ENCODE results near the gene GNB3. TPM values are rescaled to one million over a fixed set of nuclear protein-coding genes. Genes with fewer than 3 reads are reported as not detected.

The GNB3 gene
- polyA plus RNA-seq, 4 donors, result 1.0 to 5.5 (median 3.2) TPM; not detected in 1

GRCh38 chr12:6854036-6854435 is 13.3 kb downstream of the GNB3 start:
- Histone ChIP-seq H3K27ac (ENCODE audit: low read depth in 1 of 3, low read length in 2 of 3) (no peak overlapping the region), H3K4me3 (ENCODE audit: low read depth in 1 of 3, low read length in 3 of 3) (no peak overlapping the region), H3K36me3 (ENCODE audit: control insufficient read depth in 3 of 3, insufficient read depth in 2 of 3, low read depth in 1 of 3, low read length in 3 of 3) (peaks cover 6 to 55% (median 11%) of the 10 kb centered on the region in 3 donors), H3K9me3 (ENCODE audit: control insufficient read depth in 2 of 2, insufficient read depth in 1 of 2, low read depth in 1 of 2, low read length in 1 of 2) (no peaks in the 10 kb centered on the region), H3K4me1 (ENCODE audit: control insufficient read depth in 3 of 3, insufficient read depth in 2 of 3, low read depth in 1 of 3, low read length in 2 of 3) (peaks cover 0 to 27% (median 5%) of the 10 kb centered on the region in 3 donors), H3K27me3 (ENCODE audit: control insufficient read depth in 3 of 3, insufficient read depth in 3 of 3, low read length in 3 of 3) (no peaks in the 10 kb centered on the region)
- WGBS, 3 donors, result 76 to 82% (median 80%) methylated on average over 6 of the region's 6 CpGs
- FAIRE-seq, result no peak
- DNase-seq, result no peak

- Histone ChIP-seq H3K4me1 (ENCODE audit: control insufficient read depth in 3 of 3, insufficient read depth in 2 of 3, low read depth in 1 of 3, low read length in 2 of 3) (peaks cover 0 to 17% (median 5%) of the 10 kb centered on the region in 3 donors), H3K9me3 (ENCODE audit: control insufficient read depth in 2 of 2, insufficient read depth in 1 of 2, low read depth in 1 of 2, low read length in 1 of 2) (no peaks in the 10 kb centered on the region), H3K4me3 (ENCODE audit: low read depth in 1 of 3, low read length in 3 of 3) (no peak overlapping the region), H3K27ac (ENCODE audit: low read depth in 1 of 3, low read length in 2 of 3) (no peak overlapping the region), H3K36me3 (ENCODE audit: control insufficient read depth in 3 of 3, insufficient read depth in 2 of 3, low read depth in 1 of 3, low read length in 3 of 3) (peaks cover 12 to 56% (median 12%) of the 10 kb centered on the region in 3 donors), H3K27me3 (ENCODE audit: control insufficient read depth in 3 of 3, insufficient read depth in 3 of 3, low read length in 3 of 3) (no peaks in the 10 kb centered on the region)
- no peak for FAIRE-seq
- DNase-seq, result no peak
- 92 to 95% (median 93%) methylated on average over 14 of the region's 14 CpGs for WGBS, 3 donors
Observed at GRCh38 chr12:6855322-6855721, 14.6 kb downstream of the GNB3 start.

GRCh38 chr12:6858799-6859198 is 18.1 kb downstream of the GNB3 start:
- Histone ChIP-seq H3K9me3 (ENCODE audit: control insufficient read depth in 2 of 2, insufficient read depth in 1 of 2, low read depth in 1 of 2, low read length in 1 of 2) (no peaks in the 10 kb centered on the region), H3K36me3 (ENCODE audit: control insufficient read depth in 3 of 3, insufficient read depth in 2 of 3, low read depth in 1 of 3, low read length in 3 of 3) (peaks cover 18 to 86% (median 24%) of the 10 kb centered on the region in 3 donors), H3K4me1 (ENCODE audit: control insufficient read depth in 3 of 3, insufficient read depth in 2 of 3, low read depth in 1 of 3, low read length in 2 of 3) (peaks cover 0 to 2% (median 0%) of the 10 kb centered on the region in 3 donors), H3K27me3 (ENCODE audit: control insufficient read depth in 3 of 3, insufficient read depth in 3 of 3, low read length in 3 of 3) (no peaks in the 10 kb centered on the region), H3K27ac (ENCODE audit: low read depth in 1 of 3, low read length in 2 of 3) (no peak overlapping the region), H3K4me3 (ENCODE audit: low read depth in 1 of 3, low read length in 3 of 3) (no peak overlapping the region)
- 94 to 100% (median 95%) methylated on average over 2 of the region's 2 CpGs for WGBS, 3 donors
- FAIRE-seq (no peak), DNase-seq (no peak)

GRCh38 chr12:6860116-6860515 is 19.4 kb downstream of the GNB3 start:
- 94 to 97% (median 96%) methylated on average over 9 of the region's 9 CpGs for WGBS, 3 donors
- H3K27me3 ChIP-seq (ENCODE audit: control insufficient read depth in 3 of 3, insufficient read depth in 3 of 3, low read length in 3 of 3), result no peaks in the 10 kb centered on the region
- peaks cover 23 to 91% (median 27%) of the 10 kb centered on the region in 3 donors for H3K36me3 ChIP-seq (ENCODE audit: control insufficient read depth in 3 of 3, insufficient read depth in 2 of 3, low read depth in 1 of 3, low read length in 3 of 3)
- DNase-seq (no peak), FAIRE-seq (no peak)
- no peak overlapping the region for H3K4me3 ChIP-seq (ENCODE audit: low read depth in 1 of 3, low read length in 3 of 3)
- H3K27ac ChIP-seq (ENCODE audit: low read depth in 1 of 3, low read length in 2 of 3), result no peak overlapping the region
- H3K9me3 ChIP-seq (ENCODE audit: control insufficient read depth in 2 of 2, insufficient read depth in 1 of 2, low read depth in 1 of 2, low read length in 1 of 2), result no peaks in the 10 kb centered on the region
- no peaks in the 10 kb centered on the region for H3K4me1 ChIP-seq (ENCODE audit: control insufficient read depth in 3 of 3, insufficient read depth in 2 of 3, low read depth in 1 of 3, low read length in 2 of 3)

GRCh38 chr12:6860942-6861341 is 20.2 kb downstream of the GNB3 start:
- Histone ChIP-seq H3K9me3 (ENCODE audit: control insufficient read depth in 2 of 2, insufficient read depth in 1 of 2, low read depth in 1 of 2, low read length in 1 of 2) (no peaks in the 10 kb centered on the region), H3K4me1 (ENCODE audit: control insufficient read depth in 3 of 3, insufficient read depth in 2 of 3, low read depth in 1 of 3, low read length in 2 of 3) (no peaks in the 10 kb centered on the region), H3K4me3 (ENCODE audit: low read depth in 1 of 3, low read length in 3 of 3) (no peak overlapping the region), H3K27me3 (ENCODE audit: control insufficient read depth in 3 of 3, insufficient read depth in 3 of 3, low read length in 3 of 3) (no peaks in the 10 kb centered on the region), H3K27ac (ENCODE audit: low read depth in 1 of 3, low read length in 2 of 3) (no peak overlapping the region), H3K36me3 (ENCODE audit: control insufficient read depth in 3 of 3, insufficient read depth in 2 of 3, low read depth in 1 of 3, low read length in 3 of 3) (peaks cover 23 to 92% (median 25%) of the 10 kb centered on the region in 3 donors)
- 94 to 98% (median 96%) methylated on average over 7 of the region's 7 CpGs for WGBS, 3 donors
- no peak for FAIRE-seq
- DNase-seq, result no peak

- no peak overlapping the region for H3K4me3 ChIP-seq (ENCODE audit: low read depth in 1 of 3, low read length in 3 of 3)
Observed at GRCh38 chr12:6861391-6861790, 20.7 kb downstream of the GNB3 start.

GRCh38 chr12:6863033-6863432 is 22.3 kb downstream of the GNB3 start:
- Histone ChIP-seq H3K36me3 (ENCODE audit: control insufficient read depth in 3 of 3, insufficient read depth in 2 of 3, low read depth in 1 of 3, low read length in 3 of 3) (peaks cover 19 to 82% (median 23%) of the 10 kb centered on the region in 3 donors), H3K4me1 (ENCODE audit: control insufficient read depth in 3 of 3, insufficient read depth in 2 of 3, low read depth in 1 of 3, low read length in 2 of 3) (peaks cover 0 to 6% (median 0%) of the 10 kb centered on the region in 3 donors), H3K27ac (ENCODE audit: low read depth in 1 of 3, low read length in 2 of 3) (no peak overlapping the region), H3K9me3 (ENCODE audit: control insufficient read depth in 2 of 2, insufficient read depth in 1 of 2, low read depth in 1 of 2, low read length in 1 of 2) (no peaks in the 10 kb centered on the region), H3K4me3 (ENCODE audit: low read depth in 1 of 3, low read length in 3 of 3) (no peak overlapping the region), H3K27me3 (ENCODE audit: control insufficient read depth in 3 of 3, insufficient read depth in 3 of 3, low read length in 3 of 3) (no peaks in the 10 kb centered on the region)
- no peak for FAIRE-seq
- no peak for DNase-seq
- 89 to 96% (median 90%) methylated on average over 11 of the region's 11 CpGs for WGBS, 3 donors

More at GRCh38 chr12:6861391-6861790, 20.7 kb downstream of the GNB3 start:
- Histone ChIP-seq H3K36me3 (ENCODE audit: control insufficient read depth in 3 of 3, insufficient read depth in 2 of 3, low read depth in 1 of 3, low read length in 3 of 3) (peaks cover 23 to 92% (median 25%) of the 10 kb centered on the region in 3 donors), H3K9me3 (ENCODE audit: control insufficient read depth in 2 of 2, insufficient read depth in 1 of 2, low read depth in 1 of 2, low read length in 1 of 2) (no peaks in the 10 kb centered on the region), H3K27me3 (ENCODE audit: control insufficient read depth in 3 of 3, insufficient read depth in 3 of 3, low read length in 3 of 3) (no peaks in the 10 kb centered on the region), H3K27ac (ENCODE audit: low read depth in 1 of 3, low read length in 2 of 3) (no peak overlapping the region), H3K4me1 (ENCODE audit: control insufficient read depth in 3 of 3, insufficient read depth in 2 of 3, low read depth in 1 of 3, low read length in 2 of 3) (no peaks in the 10 kb centered on the region)
- DNase-seq (no peak), FAIRE-seq (no peak)
- 94 to 96% (median 94%) methylated on average over 9 of the region's 9 CpGs for WGBS, 3 donors

- DNase-seq, result no peak
- Histone ChIP-seq H3K27me3 (ENCODE audit: control insufficient read depth in 3 of 3, insufficient read depth in 3 of 3, low read length in 3 of 3) (no peaks in the 10 kb centered on the region), H3K27ac (ENCODE audit: low read depth in 1 of 3, low read length in 2 of 3) (no peak overlapping the region), H3K9me3 (ENCODE audit: control insufficient read depth in 2 of 2, insufficient read depth in 1 of 2, low read depth in 1 of 2, low read length in 1 of 2) (no peaks in the 10 kb centered on the region), H3K4me1 (ENCODE audit: control insufficient read depth in 3 of 3, insufficient read depth in 2 of 3, low read depth in 1 of 3, low read length in 2 of 3) (peaks cover 0 to 13% (median 0%) of the 10 kb centered on the region in 3 donors), H3K36me3 (ENCODE audit: control insufficient read depth in 3 of 3, insufficient read depth in 2 of 3, low read depth in 1 of 3, low read length in 3 of 3) (peaks cover 16 to 83% (median 18%) of the 10 kb centered on the region in 3 donors), H3K4me3 (ENCODE audit: low read depth in 1 of 3, low read length in 3 of 3) (no peak overlapping the region)
- FAIRE-seq, result no peak
- WGBS, 3 donors, result 96 to 97% (median 96%) methylated on average over 16 of the region's 16 CpGs
Observed at GRCh38 chr12:6863586-6864321, 23.0 kb downstream of the GNB3 start.

All from small intestine (tissue), 7 donors.